DMS 273 (cell line): ENCODE results near the gene ST6GAL1.

Experiments used
- DNase-seq: peaks from one replicate; lab custom pipeline; 2025; ENCODE audit not compliant: unreplicated experiment; lab: John Stamatoyannopoulos, UW

The ST6GAL1 gene

DNA sequence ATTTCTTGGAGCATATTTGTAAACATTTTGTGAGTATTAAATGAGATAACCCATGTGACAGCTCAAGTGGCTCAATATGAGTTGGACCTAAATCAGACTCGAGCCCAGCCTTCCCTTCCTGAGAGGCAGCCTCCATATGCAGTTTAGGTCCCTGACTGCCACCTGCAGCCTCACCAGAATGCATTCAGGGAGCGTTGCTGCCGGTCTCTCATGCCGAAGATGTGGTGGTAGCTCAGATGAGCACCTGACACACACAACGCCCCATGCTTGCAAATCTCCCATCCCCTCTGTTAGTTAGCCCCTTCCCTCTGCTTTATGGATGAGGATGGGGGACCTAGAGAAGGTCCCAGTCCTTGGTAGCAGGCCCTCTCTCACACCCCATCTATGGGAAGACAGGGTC lies 9.2 kb downstream of the ST6GAL1 start:
- no peak for DNase-seq

DNA sequence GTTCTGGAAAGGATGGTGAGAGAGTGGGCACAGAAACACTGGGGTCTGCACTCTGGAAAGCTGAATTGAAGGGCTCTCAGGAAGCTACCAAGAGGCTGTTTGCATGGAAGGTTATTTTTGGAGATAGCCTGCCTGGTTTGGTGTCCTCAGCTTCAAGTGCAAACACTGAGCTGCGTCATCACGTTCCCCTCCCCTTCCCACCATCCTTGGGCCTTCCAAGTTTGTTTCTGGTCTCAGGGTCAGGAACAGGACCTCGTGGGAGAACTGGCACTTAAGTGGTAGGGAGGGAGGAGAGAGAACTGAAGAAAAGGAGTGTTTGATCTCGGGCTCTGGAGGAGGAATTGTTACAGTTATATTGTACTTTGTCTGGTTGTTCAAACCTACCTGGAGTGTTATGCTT lies 10.6 kb downstream of the ST6GAL1 start:
- DNase-seq: no peak

DNA sequence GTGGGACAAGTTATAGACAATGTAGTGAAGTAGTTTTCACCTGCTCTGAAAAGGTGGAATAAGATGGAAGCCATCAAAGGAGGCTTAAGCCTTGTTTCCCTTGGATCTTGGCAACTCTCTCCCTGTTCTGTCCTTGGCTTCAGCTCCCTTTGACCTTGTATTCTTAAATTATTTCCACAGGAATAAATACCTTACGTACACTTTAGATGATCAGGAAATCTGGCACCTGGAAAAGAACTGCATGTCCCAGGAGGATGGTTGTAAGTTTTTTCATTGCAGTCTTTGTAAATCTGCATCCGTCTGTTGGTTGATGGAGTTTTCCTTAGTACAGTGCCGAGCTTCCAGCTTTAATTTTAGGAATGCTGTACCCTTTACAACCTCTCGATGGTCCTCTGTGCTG lies 11.8 kb downstream of the ST6GAL1 start:
- DNase-seq: no peak

DNA sequence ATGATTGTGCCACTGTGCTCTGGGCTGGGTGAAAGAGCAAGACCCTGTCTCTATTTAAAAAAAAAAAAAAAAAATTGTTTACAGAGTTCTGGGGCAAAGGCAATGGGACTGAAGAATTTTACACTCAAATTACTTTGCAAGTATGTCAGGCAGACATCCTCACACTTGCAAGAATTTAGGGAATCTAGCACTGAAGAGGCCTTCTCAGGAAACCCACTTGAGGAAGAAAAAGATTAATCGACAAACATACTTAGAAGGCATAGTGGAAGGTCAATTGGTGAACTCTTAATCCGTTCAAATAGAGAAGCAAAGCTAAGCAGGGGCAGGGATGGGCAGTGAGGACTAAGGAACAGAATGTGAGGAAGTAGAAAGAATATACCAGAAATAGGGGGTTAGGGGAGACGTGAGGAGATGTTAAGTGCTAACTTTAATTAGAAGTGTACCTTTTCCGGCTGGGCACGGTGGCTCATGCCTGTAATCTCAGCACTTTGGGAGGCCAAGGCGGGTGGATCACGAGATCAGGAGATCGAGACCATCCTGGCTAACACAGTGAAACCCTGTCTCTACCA lies 15.0 kb downstream of the ST6GAL1 start:
- DNase-seq: no peak

DNA sequence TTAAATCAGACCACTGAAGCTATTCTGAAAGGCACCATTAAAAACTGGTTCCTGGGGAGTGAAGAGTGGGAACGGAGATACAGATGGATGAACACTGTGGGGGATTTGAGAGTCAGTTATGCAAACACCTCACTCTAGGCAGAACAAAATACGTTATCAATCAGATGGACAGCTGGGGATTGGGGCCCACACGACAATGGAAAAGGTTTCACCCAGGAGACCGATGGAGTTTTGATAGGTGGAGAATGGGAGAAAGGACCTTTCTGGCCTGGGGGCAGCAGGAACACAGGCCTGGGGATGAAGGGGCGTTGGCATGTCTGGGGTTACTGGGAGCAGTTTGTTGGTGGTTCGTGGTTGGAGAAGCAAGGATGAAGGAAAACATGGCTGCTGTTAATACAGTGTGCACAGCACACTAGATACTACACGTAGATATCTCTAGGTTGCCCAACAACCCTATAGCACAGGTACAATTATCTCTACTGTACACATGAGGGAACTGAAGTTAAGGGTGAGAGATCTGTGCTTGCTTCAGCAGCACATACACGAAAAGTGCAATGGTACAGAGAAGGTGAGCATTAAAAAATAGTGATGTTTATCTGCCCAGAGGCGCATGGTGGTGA lies 16.5 kb downstream of the ST6GAL1 start:
- no peak for DNase-seq

DNA sequence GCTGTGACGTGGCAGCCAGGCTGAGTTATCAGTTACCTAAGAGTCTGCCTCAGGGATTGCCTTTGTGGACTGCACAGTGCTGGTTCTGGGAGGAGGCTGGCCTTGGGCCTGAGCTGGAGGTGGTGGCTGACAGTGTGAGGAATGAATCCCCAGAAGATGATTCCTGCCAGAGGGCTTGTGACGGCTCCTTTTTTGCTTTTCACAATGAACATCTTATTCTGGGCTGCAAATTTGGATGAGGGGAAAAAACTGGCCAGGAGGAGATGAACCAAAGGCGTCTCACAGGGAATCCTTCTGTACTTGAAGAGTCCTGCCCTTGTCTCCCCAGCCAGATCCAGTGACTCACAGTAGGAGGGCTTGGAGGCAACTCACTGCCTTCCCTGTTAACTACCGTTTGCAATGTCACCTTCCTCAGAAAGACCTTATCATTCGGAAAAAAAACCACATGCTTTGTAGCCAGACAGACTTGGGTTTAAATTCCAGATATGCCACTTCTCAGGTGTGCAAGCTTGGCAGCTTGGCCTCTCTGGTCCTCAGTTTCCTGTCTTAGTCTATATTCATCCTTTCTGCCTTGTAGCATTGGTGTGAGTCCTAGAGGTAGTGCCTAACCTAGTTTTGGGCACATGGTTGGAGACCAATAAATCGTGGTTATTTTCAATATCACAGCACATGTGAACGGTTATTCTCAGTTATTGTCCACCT lies 19.1 kb downstream of the ST6GAL1 start:
- DNase-seq: no peak

DNA sequence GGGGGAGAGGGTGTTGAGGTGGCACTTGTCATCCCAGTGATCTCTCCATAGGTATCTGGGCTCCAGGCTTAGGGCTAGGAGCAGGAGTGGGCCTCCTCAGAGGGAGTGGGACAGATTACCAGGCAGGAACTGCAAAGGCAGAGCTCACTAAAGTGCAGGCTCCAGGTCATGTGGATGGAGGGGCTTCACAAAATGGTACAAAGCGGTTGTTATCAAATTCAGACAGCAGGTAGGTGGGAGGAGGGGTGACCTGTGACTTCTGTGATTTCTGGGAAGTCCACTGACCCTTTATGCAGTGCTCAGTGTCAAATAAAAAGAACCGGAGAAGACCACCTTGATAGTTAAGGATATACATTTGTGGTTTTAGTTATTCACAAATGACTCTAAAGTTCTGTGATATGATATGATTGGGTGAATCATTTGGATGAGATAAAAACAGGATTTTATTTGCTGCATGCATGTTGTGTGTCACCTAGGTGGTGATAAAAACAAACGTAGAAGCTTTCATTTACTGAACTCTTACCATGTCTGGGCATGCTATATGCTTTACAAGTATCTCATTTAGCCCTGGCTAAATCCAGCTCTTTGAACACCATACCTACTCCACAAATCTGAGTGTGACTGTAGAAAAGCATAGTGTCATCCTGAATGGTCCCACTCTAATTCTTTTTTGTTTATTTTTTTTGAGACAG lies 20.2 kb downstream of the ST6GAL1 start:
- no peak for DNase-seq

DNA sequence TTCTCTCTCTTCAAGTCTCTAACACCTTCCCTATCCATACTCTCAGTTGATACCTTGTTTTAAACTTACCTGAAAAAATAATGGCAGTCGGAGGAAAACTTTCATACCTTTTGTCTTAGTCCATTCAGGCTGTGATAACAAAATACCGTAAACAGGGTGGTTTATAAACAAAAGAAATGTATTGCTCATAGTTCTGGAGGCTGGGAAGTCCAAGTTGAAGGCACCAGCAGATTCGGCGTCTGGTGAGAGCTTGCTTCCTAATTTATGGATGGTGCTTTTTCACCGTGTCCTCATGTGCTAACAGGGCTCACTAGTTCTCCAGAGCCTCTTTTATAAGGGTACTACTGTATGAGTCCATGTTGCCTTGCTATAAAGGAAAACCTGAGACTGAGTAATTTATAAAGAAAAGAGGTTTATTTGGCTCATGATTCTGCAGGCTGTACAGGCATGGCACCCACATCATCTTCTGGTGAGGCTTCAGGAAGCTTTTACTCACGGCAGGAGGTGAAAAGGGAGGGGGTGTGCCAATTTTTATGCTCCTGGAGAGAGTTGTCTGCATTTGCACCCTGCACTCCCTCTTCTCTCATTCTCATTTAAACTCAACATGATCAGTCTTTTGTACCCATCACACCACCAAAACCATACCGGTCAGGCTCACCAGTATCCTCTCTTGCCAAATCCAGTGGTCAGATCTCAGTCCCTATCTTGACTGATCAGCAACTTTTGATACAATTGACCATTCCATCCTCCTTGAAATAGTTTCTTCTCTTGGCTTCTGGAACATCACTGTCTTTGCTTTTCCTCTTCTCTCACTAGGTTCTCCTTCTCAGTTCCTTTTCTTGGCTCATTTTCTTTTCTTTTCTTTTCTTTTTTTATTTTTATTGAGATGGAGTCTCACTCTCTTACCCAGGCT lies 21.6 kb downstream of the ST6GAL1 start:
- no peak for DNase-seq

DNA sequence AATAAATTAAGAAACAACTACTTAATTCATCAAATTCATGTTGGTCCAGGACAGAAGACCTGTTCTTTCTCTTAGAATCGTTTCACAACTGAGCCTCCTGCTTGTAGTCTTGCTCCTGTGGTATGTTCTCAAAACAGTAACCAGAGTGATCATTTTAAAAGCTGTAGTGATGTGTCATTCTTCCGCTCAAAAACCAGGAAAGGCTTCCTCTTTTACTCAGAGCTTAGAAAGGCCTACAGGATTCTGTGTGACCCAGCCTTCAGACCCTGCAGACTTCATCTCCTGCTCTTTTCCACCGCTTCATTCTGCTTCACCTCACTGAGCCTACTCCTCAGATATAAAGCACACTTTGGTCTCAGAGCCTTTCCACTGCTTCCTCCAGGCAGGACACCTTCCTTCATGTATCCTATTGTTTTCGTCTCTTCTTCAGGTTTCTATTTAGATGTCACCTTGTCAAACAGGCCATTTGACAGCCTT lies 22.7 kb downstream of the ST6GAL1 start:
- no peak for DNase-seq

DNA sequence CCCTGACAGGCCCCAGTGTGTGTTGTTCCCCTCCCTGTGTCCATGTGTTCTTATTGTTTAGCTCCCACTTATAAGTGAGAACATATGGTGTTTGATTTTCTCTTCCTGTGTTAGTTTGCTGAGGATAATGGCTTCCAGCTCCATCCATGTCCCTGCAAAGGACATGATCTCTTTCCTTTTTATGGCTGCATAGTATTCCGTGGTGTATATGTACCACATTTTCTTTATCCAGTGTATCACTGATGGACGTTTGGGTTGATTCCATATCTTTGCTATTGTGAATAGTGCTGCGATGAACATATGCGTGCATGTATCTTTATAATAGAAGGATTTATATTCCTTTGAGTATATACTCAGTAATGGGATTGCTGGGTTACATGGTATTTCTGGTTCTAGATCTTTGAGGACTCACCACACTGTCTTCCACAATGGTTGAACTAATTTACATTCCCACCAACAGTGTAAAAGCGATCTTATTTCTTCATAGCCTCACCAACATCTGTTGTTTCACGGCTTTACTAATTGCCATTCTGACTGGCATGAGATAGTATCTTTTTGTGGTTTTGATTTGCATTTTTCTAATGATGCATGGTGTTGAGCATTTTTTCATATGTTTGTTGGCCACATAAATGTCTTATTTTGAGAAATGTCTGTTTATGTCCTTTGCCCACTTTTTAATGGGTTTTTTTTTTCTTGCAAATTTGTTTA lies 23.8 kb downstream of the ST6GAL1 start:
- peak; percentile 85 for DNase-seq

DNA sequence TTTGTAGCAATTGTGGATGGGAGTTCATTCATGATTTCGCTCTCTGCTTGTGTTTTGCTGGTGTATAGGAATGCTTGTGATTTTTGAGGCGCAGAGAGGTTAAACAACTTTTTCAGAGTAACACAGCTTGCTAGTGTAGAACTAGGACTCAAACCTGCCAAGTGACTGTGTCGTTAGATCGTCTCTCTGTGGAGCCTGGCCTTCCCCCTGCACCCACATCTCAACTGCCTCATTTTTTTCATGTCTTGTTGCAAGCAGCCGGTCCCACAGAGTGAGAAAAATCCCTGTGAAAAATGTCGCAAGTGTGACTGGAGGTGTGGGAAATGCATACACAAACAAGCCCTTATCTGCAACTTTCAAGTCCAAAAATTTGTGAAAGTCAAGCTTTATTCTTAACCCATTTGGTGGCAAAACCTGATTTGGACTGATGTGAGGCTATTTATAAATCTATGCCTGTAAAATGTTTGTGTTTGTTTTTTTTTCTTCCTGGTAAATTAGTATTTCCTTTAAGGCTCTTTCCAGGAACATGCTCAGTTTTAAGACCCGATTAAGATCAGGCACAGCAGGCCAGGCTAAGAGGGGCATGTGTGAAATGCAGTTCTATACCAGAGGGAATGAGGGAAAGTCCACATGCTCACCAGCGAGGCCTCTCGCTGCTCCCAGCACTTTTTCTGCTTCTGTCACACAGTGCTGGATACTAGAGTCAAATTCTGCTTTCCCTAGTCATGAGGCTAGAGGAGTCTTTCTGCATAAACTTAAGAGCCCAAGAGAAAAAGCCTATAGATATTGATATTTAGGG lies 25.8 kb downstream of the ST6GAL1 start:
- no peak for DNase-seq

DNA sequence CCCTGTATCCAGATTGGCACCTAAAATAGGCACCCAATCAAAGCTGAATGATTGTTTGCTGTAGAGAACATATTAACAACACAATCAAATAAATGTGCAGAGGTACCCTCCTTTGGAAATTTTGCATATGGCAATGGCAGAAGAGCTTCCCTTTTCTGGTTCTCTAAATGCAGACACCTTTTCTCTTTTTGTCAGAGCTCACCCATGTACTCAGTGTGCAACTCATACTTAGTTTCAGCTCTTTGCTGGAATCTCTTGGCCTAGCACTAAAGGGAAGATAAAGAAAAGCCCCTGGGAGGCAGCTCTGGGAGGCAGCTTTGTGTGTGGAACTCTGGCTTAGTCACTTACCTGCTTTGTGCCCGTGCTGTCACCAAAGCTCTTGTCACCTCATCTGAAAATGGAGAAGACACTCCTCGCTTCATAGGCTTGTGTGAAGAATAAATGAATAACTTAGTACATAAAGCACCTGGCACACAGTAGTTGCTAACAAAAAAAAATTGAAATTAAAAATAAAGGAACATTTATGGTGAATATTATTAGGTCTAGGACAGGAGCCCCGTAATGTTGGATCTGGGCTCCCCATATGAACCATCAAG lies 28.8 kb downstream of the ST6GAL1 start:
- no peak for DNase-seq

DNA sequence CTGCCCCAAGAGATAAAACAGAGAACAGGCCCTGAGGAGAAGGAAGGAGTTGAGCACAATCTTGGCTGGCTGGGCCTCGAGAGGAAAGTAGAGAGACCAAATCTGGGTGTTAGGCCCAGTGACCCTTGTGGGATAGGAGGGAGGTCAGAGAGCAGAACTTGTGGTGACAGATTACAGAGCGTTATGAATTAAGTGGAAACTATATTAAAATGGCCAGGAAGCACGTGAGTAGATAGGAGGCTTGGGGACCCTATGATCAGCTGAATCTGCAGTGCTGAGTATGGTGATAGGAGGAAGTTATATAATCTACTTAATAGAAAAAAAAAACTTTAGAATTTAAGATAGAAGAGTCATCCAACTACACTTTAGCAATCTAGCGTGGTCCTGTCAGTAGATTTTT lies 30.0 kb downstream of the ST6GAL1 start:
- DNase-seq: no peak

DNA sequence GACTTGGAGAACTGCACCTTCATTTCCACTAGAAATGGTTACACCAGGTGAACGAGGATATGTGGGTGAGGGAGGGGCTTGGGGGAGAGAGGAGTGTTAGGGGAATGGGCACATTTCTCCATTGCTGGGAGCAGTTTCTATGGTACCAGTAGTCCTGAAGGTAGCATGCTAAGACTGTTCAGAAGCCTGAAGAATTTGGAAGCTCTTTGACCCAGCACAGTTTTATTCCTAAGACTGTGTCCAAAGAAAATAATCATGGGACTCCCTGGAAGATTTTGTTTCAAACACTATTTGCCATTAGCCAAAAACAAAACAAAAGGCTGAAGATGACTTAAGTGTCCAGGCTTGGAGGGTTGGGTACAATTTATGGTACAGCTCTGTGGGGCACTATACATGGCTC lies 32.1 kb downstream of the ST6GAL1 start:
- DNase-seq: no peak

DNA sequence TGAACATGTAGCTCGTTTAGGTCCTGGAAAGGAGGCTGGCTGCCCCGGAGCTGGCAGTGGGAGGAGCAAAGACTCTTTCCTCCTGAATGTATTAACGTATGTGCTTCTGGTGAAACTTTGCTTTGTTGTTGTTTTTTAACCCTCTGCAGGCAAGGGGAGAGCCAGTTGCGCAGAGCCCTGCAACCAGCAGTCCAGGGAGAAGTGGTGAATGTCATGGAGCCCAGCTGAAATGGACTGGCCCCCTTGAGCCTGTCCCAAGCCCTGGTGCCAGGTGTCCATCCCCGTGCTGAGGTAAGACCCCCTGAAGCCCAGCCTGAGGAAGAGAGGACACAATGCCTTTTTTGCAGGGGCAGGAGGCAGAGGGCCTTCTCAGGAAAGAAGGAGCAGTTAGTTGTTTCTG lies 33.3 kb downstream of the ST6GAL1 start:
- no peak for DNase-seq

DNA sequence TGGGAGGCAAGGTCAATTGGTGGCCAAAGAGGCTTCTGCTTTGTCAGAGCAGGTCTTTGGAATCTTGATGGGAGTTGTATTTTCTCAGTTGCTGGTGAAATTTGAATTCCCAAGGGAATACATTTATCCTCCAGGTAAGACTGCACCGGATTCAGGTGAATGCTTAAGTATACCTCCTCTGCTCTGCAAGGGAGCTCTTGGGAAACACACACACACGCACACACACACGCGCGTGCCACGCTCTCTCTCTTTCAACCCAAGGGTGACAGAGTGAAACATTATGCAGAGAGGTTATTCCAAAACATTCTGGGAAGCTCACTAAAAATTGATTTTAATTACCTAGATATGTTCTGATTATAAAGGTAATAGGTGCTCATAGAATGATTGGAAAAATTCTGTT lies 33.7 kb downstream of the ST6GAL1 start:
- no peak for DNase-seq

DNA sequence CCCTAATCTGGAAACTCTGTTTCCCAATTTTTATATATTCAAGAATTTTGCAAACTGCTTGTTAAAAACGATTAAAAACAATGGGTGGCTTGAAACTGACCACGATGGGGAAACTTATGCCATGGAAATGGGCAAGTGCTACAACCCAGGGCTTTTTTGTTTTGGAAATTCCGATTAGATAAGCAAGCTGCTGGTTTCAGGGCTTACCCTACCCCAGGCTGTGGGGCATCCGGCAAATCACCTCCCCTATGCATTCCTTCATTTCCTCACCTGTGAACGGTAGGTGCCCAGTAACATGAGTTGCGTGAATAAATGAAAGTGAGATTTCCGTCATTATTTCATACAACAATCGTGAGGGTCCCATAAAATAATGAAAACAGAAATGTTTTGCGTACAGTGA lies 34.3 kb downstream of the ST6GAL1 start:
- no peak for DNase-seq

DNA sequence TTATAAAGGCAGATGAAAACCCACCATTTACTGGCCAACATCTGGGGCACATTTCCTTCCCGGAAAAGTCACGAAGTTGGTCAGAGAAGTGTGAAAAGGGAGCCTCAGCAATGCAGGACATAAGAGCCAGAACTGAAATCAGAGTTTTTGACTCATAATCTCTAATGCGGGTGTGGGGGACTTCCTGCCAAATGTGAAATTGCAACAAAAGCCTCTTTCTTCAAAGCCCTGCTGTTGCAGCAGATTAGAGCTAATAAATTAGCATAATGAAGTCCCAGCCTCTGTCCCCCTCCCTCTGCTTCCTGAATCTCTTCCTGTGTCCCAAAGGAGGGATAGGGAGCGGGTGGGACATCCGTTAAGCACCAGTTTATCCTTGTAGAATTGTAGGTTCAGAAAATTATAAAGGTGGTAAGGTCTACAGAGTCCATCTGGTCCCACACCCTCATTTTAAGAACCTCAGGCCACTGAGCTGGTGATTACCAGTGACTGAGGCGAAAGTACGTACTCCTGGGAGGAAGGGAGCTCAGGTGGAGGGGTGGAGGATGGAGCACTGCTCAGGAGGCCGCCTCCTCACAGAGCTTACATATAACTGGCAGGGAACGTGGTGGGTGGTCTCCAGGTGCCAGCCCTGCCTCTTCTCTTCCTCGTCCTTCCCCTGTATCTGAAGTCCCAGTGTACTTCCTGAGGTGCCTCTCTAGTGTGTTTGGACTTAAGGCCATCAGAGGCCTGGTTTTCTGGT lies 35.0 kb downstream of the ST6GAL1 start:
- no peak for DNase-seq
